ENCODE results near the gene SHISAL1.
"Not testable (repeated sequence)": the region's sequence is repeated elsewhere in the genome, so short reads cannot be mapped to it uniquely, and the experiment has no call there.

- TF ChIP-seq CTCF (IDR thresholded peaks at IDR 0.05; ENCODE audit: low read length); EZH2 (optimal IDR thresholded peaks at IDR 0.05; ENCODE audit: low read depth, low read length): not testable (repeated sequence)
These were observed 10.5 kb upstream of the SHISAL1 start for GRCh38 chr22:44323140-44323790.
